HG03442 (cell line): Measurements from ENCODE around the gene GRIK2.
"Not testable (repeated sequence)": the region's sequence is repeated elsewhere in the genome, so short reads cannot be mapped to it uniquely, and the experiment has no call there.

Source experiments
- ATAC-seq: cut with Tn5 transposase; IDR thresholded peaks from one replicate; pipeline ENCODE4 v1.9.1; 2021; ENCODE audit warnings: mild to moderate bottlenecking, moderate library complexity; ENCODE audit not compliant: unreplicated experiment

The GRIK2 gene

DNA sequence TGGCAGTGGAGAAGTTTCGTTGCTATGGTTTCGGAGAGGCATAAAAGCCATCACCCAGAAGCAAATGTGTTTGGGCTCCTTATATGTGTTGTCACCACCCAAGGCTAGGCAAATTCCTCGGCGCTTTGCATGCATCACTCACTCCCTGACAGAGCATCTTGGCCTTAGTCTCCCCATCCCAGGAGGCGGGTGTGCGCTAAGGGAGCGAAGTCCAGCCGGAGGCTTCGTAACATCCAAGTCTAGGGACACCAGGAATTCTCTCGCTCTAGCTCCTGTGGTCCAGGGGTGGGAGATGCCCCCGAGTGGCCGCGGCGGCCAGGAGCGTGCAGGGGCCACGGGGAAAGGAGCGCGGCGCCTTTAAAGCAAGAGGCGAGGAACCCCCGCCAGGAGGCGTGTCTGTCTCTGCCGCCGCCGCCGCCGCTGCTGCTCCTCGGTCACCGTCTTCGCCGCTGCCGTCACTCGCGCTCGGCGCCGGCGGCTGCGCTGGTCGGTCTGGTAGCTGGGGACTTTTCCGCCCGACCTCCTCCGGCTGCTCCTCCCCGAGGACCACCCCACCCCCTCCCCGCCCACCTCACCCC lies at the start of gene GRIK2:
GRIK2 (plus strand) TSS at position 458 of the 578 bp plus-strand sequence.
- ATAC-seq: peak; percentile 81

DNA sequence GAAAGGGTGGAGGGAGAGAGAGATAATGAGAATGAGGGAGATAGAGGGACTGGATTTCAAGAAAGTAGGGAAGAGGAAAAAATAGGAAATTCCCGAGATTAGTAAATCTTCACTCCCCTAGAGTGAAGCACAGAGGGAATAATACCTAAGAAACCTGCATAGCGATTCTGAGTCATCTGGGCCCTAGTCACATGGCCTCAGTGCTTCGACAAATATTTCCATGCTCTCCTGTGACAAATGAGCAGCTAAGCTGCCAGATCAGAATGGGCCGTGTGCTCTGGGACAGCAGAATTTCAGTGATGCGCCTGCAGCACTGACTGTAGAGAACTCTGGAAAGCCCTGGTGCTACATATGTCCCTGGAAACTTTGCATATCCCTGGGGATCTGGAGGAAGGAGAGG lies 48.6 kb upstream of the GRIK2 start:
- ATAC-seq: no peak

DNA sequence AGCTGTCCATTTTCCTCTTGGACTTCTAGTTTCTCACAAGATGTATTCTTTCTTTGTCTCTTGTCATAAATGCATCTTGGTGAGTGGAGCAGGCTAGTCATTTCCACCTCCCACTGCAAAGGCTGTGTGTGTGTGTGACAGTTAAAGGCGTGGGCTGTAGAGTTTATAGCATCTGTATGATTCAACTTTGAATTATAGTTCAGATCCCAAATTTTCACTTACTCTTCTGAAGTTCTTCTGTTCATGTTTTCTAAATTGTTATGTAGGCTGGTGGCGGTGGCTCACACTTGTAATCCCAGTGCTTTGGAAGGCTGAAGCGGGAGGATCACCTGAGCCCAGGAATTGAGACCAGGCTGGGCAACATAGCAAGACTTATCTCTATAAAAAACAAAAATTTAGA lies 44.7 kb upstream of the GRIK2 start:
- ATAC-seq: no peak

DNA sequence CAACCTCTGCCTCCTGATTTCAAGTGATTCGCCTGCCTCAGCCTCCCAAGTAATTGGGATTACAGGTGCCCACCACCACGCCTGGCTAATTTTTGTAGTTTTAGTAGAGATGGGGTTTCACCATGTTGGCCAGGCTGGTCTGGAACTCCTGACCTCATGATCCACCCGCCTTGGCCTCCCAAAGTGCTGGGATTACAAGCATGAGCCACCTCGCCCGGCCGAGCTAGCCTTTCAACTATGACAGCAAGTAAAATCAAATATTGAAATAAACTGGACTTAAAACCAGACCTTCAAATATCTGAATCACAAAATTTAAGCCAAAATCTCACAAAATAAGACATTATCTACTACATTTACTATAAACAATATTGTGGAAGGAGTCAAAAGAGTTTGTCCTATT lies 42.9 kb upstream of the GRIK2 start:
- not testable (repeated sequence) for ATAC-seq

DNA sequence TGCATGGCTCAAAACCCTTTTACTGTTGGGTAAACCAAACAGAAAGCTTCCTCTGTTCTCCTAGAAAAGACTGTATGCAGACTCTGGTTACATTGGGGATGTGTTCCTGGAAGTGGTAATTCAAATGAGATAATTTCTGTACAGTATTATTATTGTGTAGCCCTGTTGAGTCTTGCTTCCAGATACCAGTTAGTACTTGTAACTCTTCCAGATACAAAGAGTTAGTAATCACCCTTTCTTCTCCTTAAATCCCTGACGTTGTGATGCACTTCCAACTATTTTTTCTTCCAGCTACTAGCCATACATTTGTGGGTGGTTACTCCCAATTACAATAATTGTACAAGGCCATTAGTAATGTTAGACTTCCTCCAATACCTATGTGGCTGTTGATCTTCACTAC lies 42.3 kb upstream of the GRIK2 start:
- ATAC-seq: no peak

GRCh38 chr6:101352316-101352715 lies 41.2 kb upstream of the GRIK2 start:
- ATAC-seq: no peak

GRCh38 chr6:101365181-101365580 lies 28.3 kb upstream of the GRIK2 start:
- ATAC-seq: no peak

DNA sequence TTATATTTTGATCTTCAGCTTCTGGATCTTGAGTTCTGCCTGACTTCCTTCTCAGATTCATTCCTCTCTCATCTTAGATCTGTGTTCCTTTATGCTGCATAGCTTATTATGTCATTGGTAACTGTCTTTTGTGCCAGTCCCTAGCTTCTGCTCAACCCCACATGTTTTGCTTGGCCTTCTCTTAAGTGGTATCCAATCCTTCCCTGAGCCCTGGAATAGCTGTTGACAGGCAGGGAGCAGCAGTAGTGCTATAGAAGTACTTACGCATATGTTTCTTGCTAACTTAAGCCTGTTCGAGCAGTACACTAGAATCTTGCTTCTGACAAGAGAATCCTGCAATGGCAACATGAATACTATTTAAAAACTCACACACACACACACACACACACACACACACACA lies 13.6 kb upstream of the GRIK2 start:
- no peak for ATAC-seq

- no peak for ATAC-seq
Observed at GRCh38 chr6:101380897-101381630, 12.4 kb upstream of the GRIK2 start.

- ATAC-seq: not testable (repeated sequence)
Observed at GRCh38 chr6:101383747-101384146, 9.8 kb upstream of the GRIK2 start.

DNA sequence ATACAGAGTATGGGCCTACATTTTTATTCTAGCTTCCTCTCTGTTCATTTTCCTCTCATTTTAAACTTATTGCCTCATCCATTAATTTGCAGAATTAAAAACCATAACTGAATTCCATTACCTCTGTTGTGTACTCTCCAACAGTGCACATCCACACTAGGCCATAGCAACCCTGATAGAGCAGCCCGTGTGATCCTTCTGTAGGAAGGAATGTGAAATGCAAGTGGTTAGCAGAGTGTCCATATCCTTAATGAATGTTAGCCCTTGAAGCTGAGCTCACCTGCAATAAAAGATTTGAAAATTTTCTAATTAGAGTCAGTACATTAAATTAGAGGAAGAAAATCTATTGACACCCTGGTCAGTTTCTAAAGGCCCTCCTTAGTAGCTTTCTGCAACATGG lies 6.5 kb upstream of the GRIK2 start:
- ATAC-seq: no peak

DNA sequence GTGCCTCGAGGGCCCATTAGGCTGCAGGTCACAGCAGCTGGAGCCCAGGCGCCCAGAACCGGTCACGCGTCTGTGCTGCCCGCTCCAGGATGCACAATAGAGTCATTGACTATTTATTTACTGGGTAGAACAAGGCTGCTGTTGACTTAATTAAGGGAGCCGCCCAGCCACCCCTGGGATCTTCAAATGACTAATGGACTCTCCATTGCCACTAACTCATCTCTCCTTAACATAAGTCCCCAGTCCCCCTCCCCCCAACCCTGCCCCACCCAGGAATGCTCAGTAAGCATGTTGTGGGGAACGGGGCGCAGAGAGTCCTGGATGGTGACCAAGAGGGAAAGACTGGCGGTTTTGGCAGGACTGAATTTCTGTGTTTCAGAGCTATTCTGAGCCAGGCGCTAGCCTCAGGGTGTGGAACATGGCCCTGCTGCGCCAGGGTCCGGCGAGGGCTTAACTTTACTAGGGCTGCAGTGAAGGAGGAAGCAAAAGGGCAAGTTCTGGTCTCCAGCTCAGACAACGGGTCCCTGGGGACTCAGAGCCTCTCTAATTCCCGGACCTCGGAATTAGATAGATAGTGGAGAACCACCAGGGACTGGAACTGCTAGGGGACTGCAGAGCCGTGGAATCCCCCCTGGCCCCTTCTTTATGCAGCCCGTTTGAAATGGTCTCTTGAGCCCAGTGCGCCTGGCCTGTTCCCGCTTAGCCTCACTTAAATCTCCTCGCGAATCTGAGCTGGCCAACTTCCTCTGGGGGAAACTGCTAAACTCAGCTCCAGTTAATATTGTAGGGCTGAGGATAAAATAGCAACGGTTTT lies 1.5 kb upstream of the GRIK2 start:
- no peak for ATAC-seq

- ATAC-seq: no peak
Observed at GRCh38 chr6:101392586-101393230, 800 bp upstream of the GRIK2 start.

DNA sequence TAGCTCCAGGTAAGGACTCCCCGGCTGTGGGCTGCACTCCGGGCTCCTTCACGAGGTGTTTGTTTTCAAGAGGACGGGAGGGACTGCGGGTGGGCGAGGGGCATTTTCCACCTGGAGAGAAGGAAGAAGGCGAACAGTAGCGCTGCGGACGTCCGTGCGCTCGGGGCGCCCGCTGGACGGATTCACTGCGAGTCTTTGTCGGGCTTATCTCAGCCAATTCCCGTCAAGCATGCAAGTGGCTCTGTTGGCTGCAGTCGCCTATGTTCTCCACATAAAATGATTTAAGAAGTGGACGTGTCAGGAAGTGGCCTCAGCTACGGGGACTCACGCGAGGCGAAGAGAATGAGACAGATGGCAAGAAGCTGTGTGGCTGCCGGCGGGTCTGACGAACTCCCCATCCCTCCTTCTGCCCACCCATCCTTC lies 332 bp downstream of the GRIK2 start:
- no peak for ATAC-seq

- no peak for ATAC-seq
Observed at GRCh38 chr6:101394936-101395335, 1.4 kb downstream of the GRIK2 start.

GRCh38 chr6:101395345-101395744 lies 1.8 kb downstream of the GRIK2 start:
- ATAC-seq: no peak

DNA sequence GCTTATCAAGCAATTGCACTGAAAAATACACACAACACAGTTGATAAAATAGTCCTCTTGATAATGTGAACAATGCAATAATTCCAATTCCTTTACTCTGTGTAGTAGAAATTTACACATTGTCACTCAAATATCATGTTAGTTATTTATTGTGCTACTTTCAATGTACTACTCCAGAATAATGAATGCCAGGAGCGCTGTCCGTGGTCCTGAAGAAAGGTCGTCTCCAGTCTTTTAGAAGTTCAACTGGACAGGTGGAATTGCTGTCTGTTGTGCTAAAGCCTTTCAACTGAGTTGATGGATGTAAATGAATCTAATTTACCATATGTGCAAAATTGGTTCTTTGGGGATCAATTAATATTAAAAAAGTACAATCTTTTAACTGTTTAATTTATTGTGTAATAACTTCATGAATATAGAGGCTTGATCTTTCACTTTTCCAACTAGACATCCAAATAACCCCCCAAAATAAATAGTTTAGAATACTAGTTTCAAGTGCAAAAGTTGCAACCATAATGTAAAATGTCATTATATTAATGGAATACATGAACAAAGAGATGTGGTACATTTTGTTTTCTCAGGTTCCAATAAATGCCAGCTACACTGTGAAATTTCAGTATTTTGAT lies 3.2 kb downstream of the GRIK2 start:
- no peak for ATAC-seq

GRCh38 chr6:101397199-101397598 lies 3.7 kb downstream of the GRIK2 start:
- no peak for ATAC-seq

- no peak for ATAC-seq
Observed at GRCh38 chr6:101398716-101399615, 5.5 kb downstream of the GRIK2 start.

DNA sequence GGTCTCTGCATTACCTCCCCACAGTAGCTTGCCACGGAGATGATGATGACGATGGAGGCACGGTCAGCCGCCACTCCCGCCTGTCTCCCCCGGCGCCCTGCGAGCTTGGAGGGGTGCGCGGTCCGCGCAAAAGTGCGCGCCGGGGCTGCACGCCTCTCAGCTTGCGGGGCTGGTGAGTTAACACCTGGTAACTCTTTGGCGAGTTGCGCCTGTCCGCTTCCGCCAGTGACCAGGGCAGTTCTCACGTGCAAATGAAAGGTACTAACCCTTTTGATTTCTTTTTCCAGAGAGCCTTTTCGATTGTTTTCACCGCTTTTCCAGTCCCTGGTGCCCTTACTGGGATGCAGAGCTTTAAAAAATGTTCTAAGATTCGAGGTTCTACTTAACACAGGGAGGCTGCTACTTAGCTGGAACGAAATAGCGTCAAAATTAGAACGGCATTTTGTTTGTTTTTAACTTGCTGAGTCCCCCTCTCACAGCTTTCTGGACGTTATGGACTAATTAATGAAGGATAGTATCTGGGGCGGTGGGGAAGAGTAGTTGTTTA lies 6.2 kb downstream of the GRIK2 start:
- no peak for ATAC-seq
